Keratinocyte (primary cell): ENCODE results near the gene SCRT2.

Experiments used
- CTCF ChIP-seq, 3 experiments: IDR thresholded peaks in 1 of 3; conservative IDR thresholded peaks in 1 of 3; optimal IDR thresholded peaks in 1 of 3; 2 replicates in 2 of 3; 3 replicates in 1 of 3; pipeline versions ENCODE3 to v1.5.1; 2011; ENCODE audit warnings: low read length in 3 of 3, mild to moderate bottlenecking in 3 of 3, moderate library complexity in 2 of 3, control low read depth in 1 of 3, inconsistent platforms in 1 of 3; ENCODE audit not compliant: insufficient read depth in 2 of 3; ENCODE audit errors: extremely low read depth in 1 of 3
- EZH2 ChIP-seq: IDR thresholded peaks from one replicate; pipeline ENCODE4 v1.6.1; 2012; ENCODE audit warnings: inconsistent platforms, mild to moderate bottlenecking, low read length, moderate library complexity

GRCh38 chr20:699811-700338, 24.3 kb upstream of the SCRT2 start:
- TF ChIP-seq CTCF (optimal IDR thresholded peaks at IDR 0.05 in 1 of 3, IDR thresholded peaks at IDR 0.05 in 1 of 3, conservative IDR thresholded peaks at IDR 0.05 in 1 of 3; ENCODE audit: extremely low read depth in 1 of 3, insufficient read depth in 2 of 3, low read length in 3 of 3) (no peak), EZH2 (no peak)
